ENCODE data around the gene PGRMC1. TPM values are rescaled to one million over a fixed set of nuclear protein-coding genes. Genes with fewer than 3 reads are reported as not detected.

Gene PGRMC1
- polyA plus RNA-seq, 1 donor, result 276 TPM

Other genes starting within 250 kb of the PGRMC1 start
- gene CT47C1, start 163.3 kb upstream of the PGRMC1 start, polyA plus RNA-seq, result not detected
- gene KIAA1210, start 108.5 kb upstream of the PGRMC1 start, polyA plus RNA-seq, result 0.03 TPM
- 13.2 TPM for gene SLC25A43, start 163.1 kb downstream of the PGRMC1 start, polyA plus RNA-seq
- 559 TPM for gene SLC25A5, start 232.2 kb downstream of the PGRMC1 start, polyA plus RNA-seq

Data from large intestine (tissue), 1 donor.